ENCODE measurements around the gene PTPRF.
"Not testable (repeated sequence)": the region's sequence is repeated elsewhere in the genome, so short reads cannot be mapped to it uniquely, and the experiment has no call there.

Gene PTPRF

DNA sequence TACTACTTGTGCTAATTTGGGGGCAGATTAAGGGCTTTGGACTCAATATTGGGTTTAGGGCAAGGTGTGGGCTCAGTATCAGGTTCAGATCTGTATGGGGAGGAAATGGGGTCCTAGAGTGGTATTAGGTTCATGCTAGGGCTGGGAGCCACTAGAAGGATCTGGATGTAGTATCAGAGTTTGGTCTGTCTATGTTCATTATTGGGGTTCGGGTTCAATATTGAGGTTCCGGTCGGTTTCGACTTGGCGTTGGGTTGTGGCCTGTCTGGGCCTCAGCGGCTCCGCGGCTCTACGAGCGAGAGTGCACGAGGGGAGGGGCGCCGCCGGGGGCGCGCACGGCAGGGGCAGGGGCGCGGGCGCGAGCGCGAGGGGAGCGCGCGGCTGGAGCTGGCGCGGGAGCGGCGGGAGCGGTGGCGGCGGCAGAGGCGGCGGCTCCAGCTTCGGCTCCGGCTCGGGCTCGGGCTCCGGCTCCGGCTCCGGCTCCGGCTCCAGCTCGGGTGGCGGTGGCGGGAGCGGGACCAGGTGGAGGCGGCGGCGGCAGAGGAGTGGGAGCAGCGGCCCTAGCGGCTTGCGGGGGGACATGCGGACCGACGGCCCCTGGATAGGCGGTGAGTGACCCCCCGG lies at the start of gene PTPRF:
Gene PTPRF, plus strand, starts transcription at position 401 of the 624 bp plus-strand sequence. CDS start 14,193 bp downstream, outside the sequence.
- DNase-seq, result peak; percentile 20

DNA sequence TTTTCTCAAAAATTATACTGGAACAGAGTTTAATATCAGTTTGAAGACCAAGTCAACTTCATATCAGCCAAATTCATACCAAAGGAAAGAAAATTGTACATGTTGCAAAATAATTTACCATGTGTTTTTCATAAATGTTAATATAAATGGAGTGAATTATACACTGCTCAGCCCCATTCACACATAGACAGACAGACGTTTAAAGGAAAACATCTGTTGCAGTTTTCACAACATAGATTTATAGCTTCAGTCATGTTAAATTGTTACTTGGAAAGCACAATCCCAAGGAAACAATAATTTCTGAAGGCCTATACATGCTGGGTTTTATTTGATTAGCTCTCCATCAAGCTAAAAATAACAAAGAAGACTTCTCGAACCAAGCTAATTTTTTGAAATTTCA lies 49.2 kb upstream of the PTPRF start:
- no peak for DNase-seq

DNA sequence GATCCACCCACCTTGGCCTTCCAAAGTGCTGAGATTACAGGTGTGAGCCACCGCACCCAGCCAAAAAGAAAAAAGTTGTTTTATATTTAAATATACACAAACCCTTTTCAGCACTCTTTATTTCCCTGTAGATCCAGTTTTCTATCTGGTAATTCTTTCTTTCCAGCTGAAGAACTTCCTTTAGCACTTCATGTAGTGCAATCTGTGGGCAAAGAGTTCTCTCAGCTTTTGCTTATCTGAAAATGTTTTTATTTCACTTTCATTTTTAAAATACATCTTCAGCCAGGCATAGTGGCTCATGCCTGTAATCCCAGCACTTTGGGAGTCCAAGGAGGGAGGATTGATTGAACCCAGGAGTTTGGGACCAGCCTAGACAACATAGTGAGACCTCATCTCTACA lies 48.5 kb upstream of the PTPRF start:
- DNase-seq, result no peak

DNA sequence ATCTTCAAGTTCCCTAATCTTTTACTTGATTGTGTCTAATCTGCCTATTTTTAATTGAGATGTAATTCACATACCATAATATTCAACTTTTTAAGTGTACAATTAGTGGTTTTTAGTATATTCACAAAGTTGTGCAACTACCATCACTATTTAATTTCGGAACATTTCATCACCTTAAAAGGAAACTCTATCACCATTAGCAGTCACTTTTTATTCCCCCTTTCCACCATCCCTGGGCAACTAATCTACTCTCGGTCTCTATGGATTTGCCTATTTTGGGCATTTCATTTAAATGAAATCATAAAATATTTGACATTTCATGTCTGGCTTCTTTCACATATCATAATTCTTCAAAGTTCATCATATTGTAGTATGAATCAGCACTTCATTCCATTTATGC lies 46.3 kb upstream of the PTPRF start:
- no peak for DNase-seq

DNA sequence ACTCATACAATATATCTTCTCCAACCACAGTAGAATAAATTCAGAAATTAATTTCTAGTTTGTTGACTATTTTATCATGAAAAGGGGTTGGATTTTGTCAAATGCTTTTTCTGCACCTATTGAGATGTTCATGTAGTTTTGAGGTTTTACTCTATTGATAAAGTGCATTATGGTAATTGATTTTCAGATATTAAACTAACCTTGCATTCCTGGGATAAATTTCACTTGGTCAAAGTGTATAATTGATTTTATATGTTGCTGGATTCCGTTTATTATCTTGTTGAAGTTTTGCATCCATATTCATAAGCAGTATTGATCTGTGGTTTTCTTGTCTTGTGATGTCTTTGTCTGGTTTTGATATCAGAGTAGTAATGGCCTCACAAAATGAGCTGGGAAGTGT lies 42.5 kb upstream of the PTPRF start:
- no peak for DNase-seq

DNA sequence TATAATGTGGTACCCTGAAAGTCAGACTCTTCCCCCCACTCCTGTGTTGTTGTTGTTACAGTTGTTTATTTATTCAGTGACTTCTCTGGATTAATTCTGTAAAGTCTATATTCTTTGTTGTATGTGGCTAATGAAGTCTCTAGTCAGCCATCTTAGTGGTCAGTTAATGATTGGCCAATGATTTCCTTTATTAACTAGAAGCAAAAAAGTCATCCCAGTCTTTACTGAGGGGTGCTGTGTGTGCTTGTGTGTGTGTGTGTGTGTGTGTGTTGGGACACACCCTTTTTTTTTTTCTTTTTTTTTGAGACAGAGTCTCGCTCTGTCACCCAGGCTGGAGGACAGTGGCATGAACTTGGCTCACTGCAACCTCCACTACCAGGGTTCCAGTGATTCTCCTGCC lies 39.6 kb upstream of the PTPRF start:
- DNase-seq, result no peak

DNA sequence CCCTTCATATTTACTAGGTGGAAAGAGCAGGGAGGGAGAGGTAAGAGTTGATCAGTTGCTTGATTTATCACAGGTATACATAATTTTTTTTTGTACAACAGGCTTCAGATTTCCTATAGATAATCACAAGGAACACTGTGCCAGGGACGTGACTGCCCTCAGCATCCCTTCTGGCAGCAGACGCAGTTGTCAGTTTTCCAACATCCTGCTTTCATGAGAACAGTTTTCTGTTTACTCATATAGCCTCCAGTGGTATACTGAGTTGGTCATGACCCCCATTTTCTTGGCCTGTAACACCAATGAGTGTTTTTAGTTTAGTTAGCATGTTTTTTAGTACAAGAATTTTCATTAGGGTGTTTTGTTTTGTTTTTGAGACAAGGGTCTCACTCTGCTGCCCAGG lies 37.9 kb upstream of the PTPRF start:
- no peak for DNase-seq

DNA sequence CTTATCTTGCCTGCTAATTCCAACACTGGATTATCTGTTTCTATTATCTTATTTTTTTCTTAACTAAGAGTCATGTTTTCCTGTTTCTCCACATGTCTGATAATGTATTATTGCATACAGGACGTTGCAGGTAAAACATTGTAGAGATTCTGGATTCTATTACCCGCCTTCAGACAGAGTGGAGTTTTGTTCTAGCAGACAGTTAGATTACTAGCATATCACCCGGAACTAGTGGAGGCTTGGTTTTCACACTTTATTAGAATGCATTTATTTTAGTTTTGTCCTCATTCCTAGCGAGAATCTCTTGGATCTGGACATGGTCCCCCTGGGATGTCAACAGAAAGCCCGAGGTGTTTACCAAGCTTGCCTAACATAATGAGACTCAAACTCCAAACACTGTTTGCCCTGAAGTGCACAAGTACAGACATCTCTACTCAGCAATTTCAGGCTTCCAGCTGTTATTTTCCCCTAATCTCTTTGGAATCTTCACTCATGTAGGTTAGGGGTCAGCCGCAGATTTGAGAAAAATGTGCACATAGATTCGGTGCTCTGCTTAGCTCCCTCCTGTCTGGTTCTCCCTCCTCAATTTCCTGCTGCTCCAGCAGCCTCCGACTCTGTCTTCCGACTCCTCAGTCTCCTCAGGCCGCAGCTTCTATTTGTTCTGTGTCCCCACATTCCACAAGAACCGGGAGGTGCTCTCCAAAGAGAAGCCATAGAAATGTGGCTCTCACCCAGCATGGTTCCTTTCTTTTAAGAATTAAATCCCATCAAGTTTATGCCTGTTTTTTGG lies 36.8 kb upstream of the PTPRF start:
- DNase-seq, result no peak

DNA sequence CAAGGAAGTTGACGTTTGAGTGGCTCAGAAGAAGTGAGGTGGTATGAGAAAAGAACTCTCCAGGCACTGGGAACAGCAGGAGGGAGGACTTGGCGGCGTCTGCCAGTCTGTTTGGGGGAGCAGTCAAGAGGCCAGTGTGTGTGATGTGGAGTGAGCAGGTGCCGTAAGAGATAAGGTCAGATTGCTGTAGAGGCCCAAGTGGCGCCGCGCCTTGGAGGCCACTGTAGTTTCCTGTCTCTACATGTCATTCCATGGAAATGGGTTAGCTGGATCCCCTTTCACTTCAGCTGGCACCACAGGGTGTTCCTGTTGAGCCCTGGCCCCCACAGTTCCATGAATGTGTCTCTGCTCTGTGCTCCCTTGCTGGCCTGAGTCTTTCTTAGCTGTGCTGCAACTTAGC lies 35.5 kb upstream of the PTPRF start:
- no peak for DNase-seq

DNA sequence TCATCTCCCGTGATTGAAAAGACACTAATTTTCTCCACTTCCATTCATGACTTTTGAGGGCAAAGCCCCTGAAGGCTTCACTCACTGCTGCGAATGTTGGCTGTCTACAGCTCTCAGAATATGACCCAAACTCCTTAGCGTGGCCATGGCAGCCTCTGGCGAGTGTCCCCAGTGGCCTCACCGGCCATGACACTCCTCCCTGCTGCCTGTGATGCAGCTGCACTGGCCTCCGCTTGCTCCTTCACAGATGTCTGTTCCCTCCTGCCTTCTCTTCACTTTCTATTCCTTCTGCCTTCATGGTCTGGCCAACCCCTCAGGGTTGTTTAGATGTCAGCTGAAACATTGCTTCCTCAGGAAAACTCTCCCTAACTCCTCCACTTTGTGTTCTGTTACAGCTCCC lies 30.8 kb upstream of the PTPRF start:
- no peak for DNase-seq

DNA sequence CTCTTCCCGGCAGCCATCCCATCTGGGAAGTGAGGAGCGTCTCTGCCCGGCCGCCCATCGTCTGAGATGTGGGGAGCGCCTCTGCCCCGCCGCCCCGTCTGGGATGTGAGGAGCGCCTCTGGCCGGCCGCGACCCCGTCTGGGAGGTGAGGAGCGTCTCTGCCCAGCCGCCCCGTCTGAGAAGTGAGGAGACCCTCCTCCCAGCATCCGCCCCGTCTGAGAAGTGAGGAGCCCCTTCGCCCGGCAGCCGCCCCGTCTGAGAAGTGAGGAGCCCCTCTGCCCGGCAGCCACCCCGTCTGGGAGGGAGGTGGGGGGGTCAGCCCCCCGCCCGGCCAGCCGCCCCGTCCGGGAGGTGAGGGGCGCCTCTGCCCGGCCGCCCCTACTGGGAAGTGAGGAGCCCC lies 28.9 kb upstream of the PTPRF start:
- not testable (repeated sequence) for DNase-seq

DNA sequence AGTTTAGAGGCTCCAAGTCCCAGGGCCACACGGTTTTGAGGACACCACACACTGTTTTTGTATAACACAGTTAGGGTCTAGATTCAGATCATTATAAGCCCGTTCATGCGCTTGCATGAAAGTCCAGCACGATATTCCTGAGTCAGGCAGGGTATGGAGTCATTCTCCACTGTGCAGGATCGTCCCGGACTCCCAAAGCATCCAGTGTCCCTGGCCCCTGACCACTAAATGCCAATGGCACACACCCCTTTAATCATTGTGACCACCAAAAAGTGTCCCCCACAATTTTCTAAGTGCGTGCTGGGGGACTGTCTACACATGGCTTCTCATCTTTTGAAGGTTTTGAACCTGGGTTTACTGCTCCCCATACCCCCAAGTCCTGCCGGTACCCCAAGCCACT lies 27.1 kb upstream of the PTPRF start:
- DNase-seq, result no peak

DNA sequence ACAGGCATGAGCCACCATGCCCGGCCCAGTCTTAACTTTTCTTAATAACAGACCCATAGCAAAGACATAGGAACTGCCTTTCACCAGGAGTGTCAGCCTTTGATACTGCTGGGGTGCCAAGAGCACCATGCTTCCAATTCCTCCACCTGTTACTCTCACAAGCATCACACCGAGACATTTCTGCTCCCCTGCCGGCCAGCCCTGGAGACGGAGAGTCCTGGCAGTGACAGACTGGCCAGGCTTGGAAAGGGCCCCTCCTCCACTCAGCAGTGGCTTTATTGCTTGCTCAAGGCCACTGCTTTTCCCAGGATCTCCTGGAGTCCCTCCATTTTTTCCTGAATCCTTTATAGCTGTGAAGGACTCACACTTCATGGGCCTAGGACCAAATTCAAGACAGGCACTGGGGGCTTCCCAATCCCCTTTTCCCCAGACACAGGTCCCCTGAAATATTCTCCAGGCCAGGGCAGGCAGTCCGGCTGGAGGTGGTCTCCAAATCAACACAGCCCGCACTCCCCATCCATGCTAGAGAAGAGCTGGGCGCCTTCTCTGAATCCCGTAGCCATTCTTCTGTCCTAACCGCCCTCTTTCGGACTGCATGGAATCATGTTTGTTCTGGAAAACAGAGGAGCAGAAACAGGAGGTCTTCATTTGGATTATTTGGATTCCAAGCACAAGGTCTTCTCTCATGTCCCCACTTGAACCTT lies 25.5 kb upstream of the PTPRF start:
- DNase-seq, result no peak

DNA sequence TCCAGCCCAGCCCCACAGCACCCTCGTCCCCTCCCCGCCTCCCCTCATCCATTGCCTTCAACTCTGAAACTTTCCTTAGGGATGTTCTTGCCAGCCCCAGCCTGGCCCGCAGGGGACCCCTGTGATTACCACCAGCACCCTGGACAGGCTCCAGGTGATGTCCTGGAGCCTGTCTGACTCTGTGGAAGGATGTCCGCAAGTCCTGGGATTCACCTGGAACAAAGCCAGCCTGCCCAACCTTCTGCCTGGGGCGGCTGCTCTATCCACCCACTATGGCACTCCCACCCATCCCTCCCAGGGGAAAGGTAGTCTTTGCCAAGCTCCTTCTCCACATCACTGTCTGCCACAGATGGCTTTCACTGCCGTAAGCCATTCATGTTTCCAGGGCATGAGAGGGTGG lies 24.4 kb upstream of the PTPRF start:
- DNase-seq, result no peak

DNA sequence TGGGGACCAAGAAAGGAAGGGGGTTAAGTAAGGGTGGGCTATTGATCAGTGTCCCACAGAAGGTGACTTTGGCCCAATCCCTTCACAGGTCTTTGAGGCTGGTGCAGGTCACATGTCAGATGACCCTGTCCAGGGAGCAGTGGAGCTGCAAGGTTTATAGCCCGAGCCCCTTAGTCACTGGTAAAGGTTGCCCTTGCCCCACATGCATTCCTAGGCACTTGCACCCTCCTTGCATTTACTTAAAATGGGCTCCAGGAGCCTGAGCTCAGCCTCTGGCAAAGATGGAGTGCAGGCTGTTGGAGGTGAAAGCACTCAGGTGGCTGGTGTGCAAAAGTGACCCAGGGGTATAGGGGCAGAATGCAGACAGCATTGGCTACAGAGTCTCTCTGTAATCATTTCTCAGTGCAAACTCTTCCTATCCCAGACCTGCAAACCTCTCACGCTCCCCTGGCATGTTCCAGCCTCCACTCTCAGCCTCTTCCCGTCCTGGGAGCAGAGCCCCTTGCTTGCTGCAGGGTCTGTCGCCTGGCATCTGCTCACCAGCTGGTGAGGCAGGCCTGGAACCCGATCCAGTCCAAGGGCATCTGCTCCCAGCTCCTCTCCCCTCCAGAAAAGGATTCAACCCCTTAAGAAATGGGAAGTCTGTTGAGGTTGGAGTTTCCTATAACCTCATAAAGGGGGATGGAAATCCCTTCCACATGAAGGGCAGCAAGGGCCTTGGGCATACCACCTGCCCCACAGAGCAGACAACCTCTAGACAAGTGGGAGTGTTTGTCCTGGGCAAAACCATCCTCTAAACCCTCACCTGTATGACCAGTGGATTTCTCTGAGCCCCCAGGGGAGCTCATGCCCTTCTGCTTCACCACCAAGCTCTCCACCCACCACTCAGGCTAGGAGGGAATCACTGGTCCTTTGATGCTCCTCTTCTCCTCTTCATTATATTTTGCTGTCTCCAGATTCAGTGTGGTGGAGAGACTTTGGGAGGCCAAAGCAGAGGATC lies 23.1 kb upstream of the PTPRF start:
- no peak for DNase-seq

DNA sequence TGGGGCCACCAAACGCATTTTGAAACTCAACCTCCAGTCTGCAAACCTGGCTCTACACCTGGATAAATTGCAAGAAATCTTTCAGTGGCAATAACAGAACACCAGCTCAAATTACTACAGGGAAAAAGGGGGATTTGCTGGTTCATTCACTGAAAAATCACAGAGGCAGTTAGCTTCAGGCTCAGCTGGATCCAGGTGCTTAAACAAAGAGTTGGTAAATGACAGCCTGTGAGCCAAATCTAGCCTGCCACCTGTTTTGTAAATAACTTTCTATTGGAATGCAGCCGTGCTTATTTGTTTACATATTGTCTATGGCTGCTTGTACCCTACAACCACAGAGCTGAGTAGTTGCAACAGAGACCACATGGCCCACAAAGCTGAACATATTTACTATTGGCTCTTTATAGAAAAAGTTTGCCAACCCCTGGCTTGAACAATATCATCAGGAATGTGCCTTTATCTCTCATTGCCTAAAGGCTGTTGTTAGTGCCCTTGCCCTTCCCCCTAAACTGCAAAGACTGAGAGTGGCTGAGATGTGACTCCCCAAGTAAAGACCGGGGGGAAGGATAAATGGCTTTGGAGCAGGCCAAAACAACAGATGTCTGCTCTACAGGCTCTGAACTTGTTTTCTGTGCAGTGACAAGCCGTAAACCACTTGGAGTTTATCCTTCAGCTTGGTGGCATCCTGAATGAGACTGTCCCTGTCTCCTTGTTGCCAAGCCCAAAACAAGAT lies 21.5 kb upstream of the PTPRF start:
- DNase-seq, result no peak

DNA sequence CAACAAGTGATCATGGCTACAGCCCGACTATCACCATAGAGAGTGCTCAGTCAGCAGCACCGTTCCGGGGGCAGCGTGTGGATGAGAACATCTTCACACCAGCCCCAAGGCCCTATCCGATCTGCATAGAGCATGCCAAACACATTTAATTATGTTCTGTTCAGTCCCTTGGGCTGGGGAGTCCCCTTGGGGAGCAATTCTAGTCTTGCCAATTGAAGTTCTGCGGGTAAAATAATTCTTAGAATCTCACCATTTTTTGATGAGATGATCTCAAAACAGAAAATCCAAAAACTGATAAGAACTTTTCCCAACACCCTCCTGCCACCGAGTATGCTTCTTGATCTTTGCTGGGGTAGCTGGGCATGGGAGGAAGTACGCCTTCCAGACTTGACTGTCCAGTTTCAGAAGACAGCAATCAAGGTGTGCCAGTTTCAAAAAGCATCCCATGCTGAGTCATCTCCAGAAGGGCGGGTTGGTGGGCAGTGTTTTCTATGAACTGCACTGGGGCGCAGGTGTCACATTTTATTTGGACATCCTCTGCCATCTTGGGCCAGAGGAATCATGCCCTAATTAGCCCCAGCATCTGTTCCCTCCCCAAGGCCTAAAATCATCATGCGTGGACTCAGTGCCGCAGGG lies 20.8 kb upstream of the PTPRF start:
- DNase-seq, result no peak

DNA sequence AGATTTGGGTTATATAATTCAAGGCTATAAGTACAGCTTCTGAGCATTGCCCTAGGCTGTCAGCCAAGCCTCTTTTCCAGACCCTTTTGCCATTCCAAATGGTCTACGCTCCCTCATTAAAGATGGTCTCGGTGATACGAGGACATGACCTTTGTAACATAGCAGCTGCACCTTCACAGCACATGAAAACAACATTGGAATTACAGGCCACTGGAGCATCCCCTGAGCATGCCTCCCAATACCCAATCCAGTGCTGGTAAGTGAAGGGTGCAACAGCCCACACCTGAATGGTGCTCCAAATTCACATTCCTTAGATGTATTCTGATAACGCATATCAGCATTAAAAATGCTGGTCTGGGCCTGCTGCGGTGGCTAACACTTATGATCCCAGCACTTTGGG lies 20.1 kb upstream of the PTPRF start:
- no peak for DNase-seq

DNA sequence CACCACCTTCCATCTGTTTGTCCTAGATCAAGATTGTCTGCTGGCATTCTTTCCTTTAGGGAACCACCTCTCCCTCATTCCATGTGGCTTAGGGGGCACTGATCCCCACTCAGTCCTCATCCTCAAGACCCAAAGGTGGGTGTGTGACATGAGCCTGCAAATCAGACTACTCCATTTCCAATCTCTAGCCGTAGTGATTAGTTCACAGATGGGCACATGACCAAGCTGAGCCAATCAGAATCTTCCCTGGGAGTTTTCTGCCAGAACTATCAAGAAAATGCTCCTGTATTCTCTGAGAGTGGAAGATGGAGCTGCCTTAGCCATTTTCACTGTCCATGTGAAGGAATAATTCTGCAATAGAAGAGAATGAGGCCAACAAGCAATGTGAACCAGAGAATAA lies 19.3 kb upstream of the PTPRF start:
- no peak for DNase-seq

DNA sequence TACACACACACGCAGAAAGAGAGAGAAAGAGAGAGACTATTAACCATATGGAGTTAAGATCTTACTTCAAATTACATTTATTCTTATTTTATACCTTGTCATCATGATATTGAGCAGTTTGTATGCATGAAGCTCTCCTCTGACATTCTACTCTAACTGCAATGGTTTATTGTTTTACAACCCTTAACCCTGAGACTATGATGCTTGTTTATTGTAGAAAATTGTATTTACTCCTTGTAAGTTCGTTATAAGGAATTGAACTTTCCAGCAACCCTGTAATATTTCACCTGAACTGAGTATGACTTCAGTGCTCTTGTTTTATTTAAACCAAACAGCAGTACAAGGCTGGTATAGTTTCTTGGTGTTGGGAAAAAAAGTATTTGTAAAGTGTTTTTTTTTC lies 18.6 kb upstream of the PTPRF start:
- no peak for DNase-seq

DNA sequence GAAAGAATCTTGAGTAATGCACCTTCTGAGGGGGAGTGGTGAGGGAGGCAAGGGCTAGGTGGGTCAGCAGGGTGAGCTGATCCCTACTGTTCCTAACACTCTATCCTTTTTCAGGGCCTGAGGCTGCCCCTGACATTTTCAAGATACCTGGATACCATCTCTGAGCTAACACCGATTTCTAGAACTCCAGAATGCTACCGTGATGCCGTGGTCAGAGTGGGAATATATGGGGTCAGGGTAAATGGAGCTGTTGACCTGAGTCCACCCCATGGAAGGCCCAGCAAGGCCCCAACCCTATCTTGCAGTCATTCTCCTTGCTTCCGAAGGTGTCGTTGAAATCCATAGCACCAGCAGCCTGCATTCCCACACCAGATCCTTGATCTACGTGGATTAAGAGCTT lies 18.0 kb upstream of the PTPRF start:
- DNase-seq, result no peak

Measured in NCI-H2107 (cell line).